ENCODE results near the gene NDUFA8.

- TF ChIP-seq, protein P1, sequence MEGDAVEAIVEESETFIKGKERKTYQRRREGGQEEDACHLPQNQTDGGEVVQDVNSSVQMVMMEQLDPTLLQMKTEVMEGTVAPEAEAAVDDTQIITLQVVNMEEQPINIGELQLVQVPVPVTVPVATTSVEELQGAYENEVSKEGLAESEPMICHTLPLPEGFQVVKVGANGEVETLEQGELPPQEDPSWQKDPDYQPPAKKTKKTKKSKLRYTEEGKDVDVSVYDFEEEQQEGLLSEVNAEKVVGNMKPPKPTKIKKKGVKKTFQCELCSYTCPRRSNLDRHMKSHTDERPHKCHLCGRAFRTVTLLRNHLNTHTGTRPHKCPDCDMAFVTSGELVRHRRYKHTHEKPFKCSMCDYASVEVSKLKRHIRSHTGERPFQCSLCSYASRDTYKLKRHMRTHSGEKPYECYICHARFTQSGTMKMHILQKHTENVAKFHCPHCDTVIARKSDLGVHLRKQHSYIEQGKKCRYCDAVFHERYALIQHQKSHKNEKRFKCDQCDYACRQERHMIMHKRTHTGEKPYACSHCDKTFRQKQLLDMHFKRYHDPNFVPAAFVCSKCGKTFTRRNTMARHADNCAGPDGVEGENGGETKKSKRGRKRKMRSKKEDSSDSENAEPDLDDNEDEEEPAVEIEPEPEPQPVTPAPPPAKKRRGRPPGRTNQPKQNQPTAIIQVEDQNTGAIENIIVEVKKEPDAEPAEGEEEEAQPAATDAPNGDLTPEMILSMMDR (IDR thresholded peaks at IDR 0.05; ENCODE audit: low read depth, low read length) = no peak
- TF ChIP-seq MYC (IDR thresholded peaks at IDR 0.05; ENCODE audit: low read depth, low read length) (no peak), POLR2A (IDR thresholded peaks at IDR 0.05; ENCODE audit: extremely low read depth, insufficient read length) (no peak), MAX (IDR thresholded peaks at IDR 0.05; ENCODE audit: low read depth, low read length) (no peak)
Measured at GRCh38 chr9:122129969-122130368, 29.6 kb downstream of the NDUFA8 start.
